HG03442 (cell line): ENCODE measurements around the gene SAV1.
A peak's percentile ranks its signal among the peaks of the same experiment; 100 is the strongest.
"Not testable (repeated sequence)": the region's sequence is repeated elsewhere in the genome, so short reads cannot be mapped to it uniquely, and the experiment has no call there.

Experiments used
- ATAC-seq: cut with Tn5 transposase; IDR thresholded peaks from one replicate; pipeline ENCODE4 v1.9.1; 2021; ENCODE audit warnings: mild to moderate bottlenecking, moderate library complexity; ENCODE audit not compliant: unreplicated experiment

The SAV1 gene

DNA sequence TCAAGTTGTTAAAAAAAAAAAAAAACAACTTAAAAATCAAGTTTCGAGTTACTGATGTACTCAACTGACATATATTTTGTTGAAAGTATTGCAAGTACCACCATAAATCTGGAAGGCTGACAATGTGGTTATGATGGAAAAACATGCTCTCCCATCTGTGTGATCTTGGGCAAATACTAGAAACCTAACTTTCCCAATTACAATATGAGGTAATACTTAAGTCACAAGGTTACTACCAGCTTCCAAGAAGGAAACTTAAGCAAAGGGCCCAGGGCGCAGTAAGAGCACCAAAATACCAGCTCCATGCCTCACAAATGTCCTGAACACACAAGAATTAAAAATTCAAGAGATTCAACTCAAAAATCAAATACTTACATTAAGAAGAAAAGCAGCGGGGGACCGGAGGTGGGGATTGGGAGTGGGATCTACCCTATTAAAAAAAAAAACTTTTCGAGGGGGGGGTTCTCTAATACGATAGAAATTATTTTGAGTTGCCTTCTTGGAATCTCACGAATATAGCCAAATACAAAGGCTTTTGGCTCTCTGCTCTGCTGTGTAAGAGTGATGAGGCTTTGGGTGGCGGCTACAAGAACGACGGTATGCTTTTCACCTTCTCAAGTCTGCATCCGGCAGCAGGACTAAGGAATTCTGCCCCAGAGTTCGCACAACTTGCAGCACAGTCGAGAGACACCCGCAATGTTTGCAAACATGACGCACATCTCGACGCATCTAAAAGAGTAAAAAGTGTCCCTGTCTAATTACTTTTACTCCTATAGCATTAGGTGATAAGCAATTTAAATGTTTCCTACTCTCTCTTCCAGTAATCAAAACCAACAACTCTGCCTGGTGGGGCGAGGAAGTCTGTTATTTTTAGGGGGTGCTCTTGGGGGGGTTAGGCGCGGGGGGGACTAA, 1.1 kb downstream of the SAV1 start:
- no peak for ATAC-seq

DNA sequence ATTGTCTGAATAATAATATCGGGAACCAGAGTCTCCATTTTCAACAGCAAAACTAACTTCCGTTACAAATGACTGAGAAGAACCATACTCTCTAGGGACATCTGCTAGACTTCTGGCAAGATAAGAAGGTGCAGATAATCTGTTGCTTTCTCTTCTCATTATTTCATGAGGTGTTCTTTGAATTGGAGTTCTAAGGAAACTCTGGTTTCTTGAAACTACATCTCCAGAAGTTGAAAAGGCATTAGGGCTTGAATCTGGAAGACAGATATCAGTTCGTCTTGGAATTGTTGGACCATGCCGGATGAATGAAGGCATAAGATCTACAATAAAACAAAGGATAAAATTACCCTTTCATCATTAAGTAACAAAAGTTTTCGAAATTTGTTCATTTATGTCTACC, 2.8 kb downstream of the SAV1 start:
- ATAC-seq, result peak; percentile 25

GRCh38 chr14:50664579-50664978, 3.5 kb downstream of the SAV1 start:
- not testable (repeated sequence) for ATAC-seq

DNA sequence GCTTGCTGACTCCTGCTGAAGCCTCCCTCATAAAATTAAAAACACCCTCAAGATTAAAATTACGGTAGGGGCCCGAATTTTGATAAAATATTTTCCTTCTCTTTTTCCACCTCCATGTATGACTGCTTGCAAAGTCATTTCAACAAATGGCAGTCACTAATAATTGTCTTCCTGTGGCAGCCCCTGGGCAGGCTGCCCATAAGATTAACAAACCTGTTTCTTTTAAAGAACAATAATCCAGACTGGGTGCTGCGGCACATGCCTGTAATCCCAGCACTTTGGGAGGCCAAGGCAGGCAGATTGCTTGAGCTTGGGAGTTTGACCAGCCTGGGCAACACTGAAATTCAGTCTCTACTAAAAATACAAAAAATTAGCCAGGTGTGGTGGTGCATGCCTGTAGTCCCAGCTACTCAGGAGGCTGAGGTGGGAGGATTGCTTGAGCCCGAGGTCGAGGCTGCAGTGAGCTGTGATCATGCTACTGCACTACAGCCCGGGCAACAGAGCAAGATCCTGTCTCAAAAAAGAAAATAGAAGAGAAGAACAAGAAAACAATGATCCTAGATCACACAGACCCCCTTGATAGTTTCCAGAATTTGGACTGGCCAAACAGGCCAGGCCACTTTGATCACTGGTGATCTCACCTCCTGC, 8.7 kb downstream of the SAV1 start:
- no peak for ATAC-seq

GRCh38 chr14:50658203-50658602, 9.9 kb downstream of the SAV1 start:
- ATAC-seq, result no peak

DNA sequence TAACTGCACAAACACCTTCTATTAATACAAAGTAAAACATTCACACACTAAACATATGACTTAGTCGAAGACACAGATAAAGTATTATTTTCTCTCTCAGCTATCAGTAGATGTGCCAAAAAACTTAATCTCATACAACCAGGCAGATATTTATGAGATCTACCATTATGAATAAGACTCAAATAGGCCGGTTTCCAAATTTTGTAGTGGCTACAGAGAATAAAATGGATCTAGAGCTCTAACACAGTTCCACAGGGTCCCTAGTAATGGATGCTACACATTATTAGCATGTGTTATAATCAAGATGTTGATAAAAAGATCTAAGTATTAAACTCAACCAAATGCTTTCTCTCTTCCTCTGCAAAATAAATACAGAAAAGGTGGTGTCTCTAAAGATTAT, 10.4 kb downstream of the SAV1 start:
- no peak for ATAC-seq

GRCh38 chr14:50656776-50657175, 11.3 kb downstream of the SAV1 start:
- ATAC-seq, result no peak

DNA sequence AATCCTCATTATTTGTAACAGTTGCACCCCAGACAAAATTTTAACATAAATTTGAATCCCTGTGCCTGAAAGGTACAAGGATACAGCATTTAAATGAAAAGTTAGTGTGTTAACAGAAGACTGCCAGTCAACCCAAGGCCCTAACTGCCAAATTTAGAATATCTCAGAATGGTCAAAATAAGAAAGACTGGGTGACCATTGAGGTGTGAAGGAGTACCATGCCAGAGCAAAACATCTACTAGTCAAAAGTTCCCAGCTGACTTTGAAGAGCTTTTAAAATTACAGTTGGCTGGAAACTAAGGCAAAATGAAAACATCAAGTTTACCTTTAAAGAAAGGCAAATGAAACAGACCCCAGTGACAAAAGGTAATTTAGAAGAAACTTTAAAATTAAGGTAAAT, 18.4 kb downstream of the SAV1 start:
- peak; percentile 65 for ATAC-seq

GRCh38 chr14:50647753-50648152, 20.4 kb downstream of the SAV1 start:
- ATAC-seq, result no peak

GRCh38 chr14:50647282-50647681, 20.8 kb downstream of the SAV1 start:
- ATAC-seq, result peak; percentile 93

GRCh38 chr14:50635141-50635540, 33.0 kb downstream of the SAV1 start:
- no peak for ATAC-seq

DNA sequence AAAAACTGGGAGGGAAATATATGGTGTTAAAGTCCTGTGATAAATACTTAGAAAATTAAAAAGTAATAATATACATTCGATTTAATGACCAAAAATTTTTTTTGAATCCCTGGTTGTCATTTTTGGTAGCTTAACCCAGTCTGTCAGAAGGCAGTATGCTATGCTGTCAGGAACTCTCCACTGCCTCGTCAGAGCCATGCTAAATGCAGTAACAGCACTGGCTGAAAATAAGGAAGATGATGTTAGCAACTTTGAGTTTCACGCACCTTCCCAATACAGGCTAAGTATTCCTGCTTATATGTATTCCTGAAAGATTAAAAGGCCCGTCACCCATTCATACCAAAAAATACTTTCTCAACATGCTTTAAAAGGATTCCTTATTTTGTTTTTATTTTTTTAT, 34.2 kb downstream of the SAV1 start:
- no peak for ATAC-seq

DNA sequence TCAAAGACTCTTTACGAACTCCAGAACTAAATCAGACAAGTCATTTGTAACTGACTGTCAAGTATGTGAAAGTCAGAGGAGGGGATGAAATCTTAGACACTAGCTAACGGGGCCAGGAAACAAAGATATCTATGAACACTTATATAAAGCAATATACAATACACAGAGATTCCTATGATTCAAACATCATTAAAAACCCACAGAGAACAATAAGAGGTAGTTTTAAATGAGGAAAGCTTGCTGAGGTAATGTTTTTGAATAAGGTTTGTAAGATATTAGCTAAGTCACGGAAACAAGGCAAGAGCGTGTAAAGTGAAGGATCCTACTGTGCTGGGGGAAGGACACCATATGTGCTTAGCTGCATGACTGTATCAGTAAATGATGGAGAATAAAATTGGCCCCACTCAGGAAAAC, 36.7 kb downstream of the SAV1 start:
- no peak for ATAC-seq

DNA sequence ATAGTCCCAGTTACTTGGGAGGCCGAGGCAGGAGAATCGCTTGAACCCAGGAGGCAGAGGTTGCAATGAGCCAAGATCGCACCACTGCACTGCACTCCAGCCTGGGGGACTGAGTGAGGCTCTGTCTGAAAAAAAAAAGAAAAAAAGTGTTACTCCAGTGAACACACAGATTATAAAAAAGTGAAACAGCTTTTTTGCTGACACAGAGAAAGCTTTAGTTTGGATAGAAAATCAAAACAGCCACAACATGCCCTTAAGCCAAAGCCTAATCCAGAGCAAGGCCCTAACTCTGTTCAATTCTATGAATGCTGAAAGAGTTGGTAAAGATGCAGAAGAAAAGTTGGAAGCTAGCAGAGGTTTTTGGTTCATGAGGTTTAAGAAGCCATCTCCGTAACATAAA, 43.2 kb downstream of the SAV1 start:
- ATAC-seq, result not testable (repeated sequence)

- ATAC-seq, result no peak
These were observed 43.7 kb downstream of the SAV1 start for GRCh38 chr14:50624447-50624846.

DNA sequence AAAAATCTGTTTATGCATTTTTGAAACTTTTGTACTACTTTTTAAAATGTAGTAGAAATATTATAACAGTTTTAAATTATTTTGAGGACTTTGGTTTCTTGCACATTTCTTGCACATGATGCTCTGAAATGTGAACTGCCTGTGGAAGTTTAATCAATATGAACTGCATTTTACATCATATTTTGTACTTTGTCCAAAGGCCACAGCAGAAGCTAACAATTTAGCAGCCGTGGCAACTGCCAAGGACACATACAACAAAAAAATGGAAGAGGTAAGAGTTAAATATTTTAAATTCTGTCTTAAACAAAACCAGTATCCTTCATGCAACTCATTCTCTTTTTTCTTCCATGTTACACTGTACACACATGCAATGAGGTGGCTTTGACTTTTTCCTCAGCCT, 45.1 kb downstream of the SAV1 start:
- no peak for ATAC-seq

DNA sequence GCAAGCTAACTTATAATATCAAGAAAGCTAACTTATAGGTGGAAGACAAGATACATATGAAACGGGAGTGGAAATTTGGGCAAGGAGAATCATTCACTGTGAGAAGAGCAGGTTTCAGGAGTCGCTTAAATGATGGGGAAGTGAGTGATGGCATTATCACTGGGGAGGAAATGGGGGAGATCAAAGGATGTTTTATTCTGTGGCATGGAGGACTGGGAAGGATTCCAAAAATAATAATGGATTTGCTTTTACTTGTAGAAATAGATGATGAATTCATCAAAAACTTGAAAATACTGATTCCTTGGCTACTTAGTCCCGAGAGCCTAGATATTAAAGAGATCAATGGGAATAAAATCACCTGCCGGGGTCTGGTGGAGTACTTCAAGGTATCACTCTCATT, 47.8 kb downstream of the SAV1 start:
- ATAC-seq, result no peak

DNA sequence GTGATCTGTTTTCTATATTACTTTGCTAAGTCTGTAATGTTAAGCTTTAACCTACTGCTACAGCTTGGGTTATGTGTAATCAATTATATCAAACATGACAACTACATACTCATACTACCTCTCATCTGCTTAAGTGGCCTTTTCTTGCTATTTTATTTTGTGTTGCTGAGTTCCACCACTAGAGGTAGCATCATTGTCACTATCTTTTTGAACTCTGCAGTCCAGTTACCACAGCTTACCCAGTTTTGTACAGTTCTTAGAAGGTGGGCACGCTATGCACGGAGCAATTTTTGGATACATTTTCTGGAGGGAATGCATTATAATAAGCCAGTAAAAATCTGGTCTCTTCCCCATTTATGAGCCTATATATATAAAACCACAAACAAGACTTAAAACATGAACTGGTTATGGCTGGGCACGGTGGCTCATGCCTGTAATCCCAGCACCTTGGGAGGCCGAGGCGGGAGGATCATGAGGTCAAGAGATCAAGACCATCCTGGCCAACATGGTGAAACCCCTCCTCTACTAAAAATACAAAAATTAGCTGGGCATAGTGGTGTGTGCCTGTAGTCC, 48.5 kb downstream of the SAV1 start:
- ATAC-seq, result no peak

DNA sequence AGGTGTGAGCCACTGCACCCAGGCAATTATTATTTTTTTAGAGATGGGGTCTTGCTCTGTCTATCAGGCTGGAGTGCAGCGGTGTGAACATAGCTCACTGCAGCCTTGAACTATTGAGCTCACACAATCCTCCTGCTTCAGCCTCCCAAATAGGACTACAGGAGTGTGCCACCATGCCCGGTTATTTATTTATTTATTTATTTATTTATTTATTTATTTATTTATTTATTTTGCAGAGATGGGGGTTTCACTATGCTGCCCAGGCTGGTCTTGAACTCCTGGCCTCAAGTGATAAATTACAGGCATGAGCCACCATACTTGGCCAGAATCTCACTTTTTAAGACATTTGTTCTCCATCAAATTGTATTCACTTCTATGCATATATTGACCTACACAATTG, 51.8 kb downstream of the SAV1 start:
- no peak for ATAC-seq

DNA sequence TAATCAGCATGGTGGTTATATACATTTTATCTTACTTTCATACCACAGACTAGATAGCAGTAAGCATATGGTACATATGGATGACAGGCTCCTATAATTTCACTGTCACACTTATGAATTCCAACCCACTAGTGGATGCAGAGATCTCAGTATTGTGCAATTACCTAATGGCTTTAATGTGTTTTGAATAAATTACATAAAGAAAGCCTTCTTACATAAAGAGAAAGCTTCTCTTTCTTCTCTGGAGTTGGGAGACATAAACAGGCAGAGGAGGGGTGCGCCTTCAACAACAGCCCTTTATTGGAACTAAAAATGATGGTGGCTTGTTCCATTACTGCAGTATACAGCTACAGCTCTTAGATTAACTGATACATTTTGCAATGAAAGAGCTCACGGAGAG, 52.6 kb downstream of the SAV1 start:
- no peak for ATAC-seq

- ATAC-seq, result no peak
These were observed 53.0 kb downstream of the SAV1 start for GRCh38 chr14:50615056-50615455.

DNA sequence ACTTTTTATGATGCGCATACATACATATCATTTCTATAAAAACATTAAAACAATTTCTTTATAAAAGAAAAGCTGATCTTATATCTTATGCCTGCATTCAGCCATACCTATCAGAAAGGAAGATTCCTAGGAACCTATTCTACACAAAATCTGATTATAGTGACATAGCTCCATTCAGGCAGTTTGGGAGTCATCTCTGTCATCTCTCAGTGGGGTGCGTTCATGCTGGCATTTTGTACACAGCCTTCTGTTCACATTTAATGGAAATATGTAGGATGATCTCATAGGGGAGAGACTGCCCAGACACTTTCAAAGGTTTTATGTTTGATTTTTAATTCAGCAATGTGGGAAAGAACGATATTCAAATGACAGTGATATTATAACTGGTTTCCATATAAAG, 55.3 kb downstream of the SAV1 start:
- ATAC-seq, result no peak
